Activated T-helper 2 cell treated with anti-CD3 and anti-CD28 coated beads, Interferon-gamma antibody, Interleukin-2, Interleukin-4, amounts not matched to agents 10 μg/mL and 5 μg/mL and 100 μg/mL, durations not matched to agents 14 hours and 24 hours and 36 hours (primary cell): Measurements from ENCODE around the gene SLC7A7. TPM values are rescaled to one million over a fixed set of nuclear protein-coding genes. Genes with fewer than 3 reads are reported as not detected.

Experiments used
- DNase-seq: peaks from one replicate; pipeline ENCODE4 v3.0.0; 2021; ENCODE audit warnings: low spot score
- H3K27ac Mint-ChIP-seq: one replicate; pipeline ENCODE4 v1.8.0; 2021; ENCODE audit warnings: mixed read lengths
- H3K27me3 Mint-ChIP-seq: one replicate; pipeline ENCODE4 v1.8.0; 2021; ENCODE audit warnings: low read depth, mixed read lengths
- H3K36me3 Mint-ChIP-seq: one replicate; pipeline ENCODE4 v1.8.0; 2021; ENCODE audit warnings: low read depth, mixed read lengths
- H3K4me1 Mint-ChIP-seq: one replicate; pipeline ENCODE4 v1.8.0; 2021; ENCODE audit warnings: low read depth, mixed read lengths
- H3K4me3 Mint-ChIP-seq: one replicate; pipeline ENCODE4 v1.8.0; 2021; ENCODE audit warnings: low read depth, mild to moderate bottlenecking, moderate library complexity, mixed read lengths
- H3K9me3 Mint-ChIP-seq: one replicate; pipeline ENCODE4 v1.8.0; 2021; ENCODE audit warnings: mixed read lengths
- intact Hi-C: fragments of 100-400 bp; cut with micrococcal nuclease; formaldehyde crosslinking; loops from one replicate; pipeline ENCODE4 v1.15.1; 2023
- total RNA-seq: library from RNA; stranded (reverse); gene quantifications from 2 replicates; pipeline ENCODE4 v1.2.3, GENCODE V29; 2022

Gene SLC7A7
- total RNA-seq, 1 donor from 2014 or later, result not detected

DNA sequence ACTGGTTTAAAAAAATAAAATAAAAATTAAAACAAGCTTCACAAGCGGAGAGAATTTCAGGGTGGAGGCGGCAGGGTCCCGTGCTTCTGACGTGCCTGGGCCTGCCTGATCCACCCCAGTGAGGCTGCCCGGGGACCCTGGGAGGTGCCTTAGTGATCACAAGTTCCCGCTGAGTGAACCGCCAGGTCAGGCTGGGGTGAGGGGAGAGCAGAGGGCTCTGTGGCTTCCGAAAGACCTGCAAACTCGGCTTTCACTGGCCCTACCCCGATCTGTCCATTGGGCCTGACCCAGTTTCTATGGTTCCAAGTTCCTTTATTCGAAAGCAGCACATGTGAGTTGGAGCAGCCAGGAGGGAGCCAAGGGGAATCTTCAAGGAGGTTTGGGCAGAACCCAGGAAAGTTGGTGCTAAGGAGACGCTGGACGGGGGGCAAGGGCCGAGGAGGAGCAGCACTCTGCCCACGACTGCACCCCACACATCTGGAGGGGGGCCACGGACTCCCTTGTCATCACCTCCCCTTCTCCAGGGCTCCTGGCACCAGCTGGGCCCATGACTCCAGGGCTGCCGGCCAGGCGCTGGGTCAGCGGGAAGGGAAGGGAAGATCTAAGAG lies 34.1 kb upstream of the SLC7A7 start:
- Mint-ChIP-seq H3K4me3 (no peak overlapping the region), H3K36me3 (no peaks in the 10 kb centered on the region), H3K4me1 (peaks cover 12% of the 10 kb centered on the region), H3K27ac (no peak overlapping the region), H3K27me3 (peaks cover 8% of the 10 kb centered on the region), H3K9me3 (no peaks in the 10 kb centered on the region)
- no peak for DNase-seq
- intact Hi-C loops, result no loop called here

- no peak for DNase-seq
- no peak overlapping the region for H3K27ac Mint-ChIP-seq
- intact Hi-C loops, result no loop called here
- no peaks in the 10 kb centered on the region for H3K9me3 Mint-ChIP-seq
- H3K4me3 Mint-ChIP-seq, result no peak overlapping the region
- no peaks in the 10 kb centered on the region for H3K36me3 Mint-ChIP-seq
- peaks cover 8% of the 10 kb centered on the region for H3K27me3 Mint-ChIP-seq
- peaks cover 12% of the 10 kb centered on the region for H3K4me1 Mint-ChIP-seq
Measured at GRCh38 chr14:22848351-22849164, 33.3 kb upstream of the SLC7A7 start.

- Mint-ChIP-seq H3K27ac (no peak overlapping the region), H3K9me3 (no peaks in the 10 kb centered on the region), H3K36me3 (no peaks in the 10 kb centered on the region), H3K4me1 (peaks cover 9% of the 10 kb centered on the region), H3K4me3 (no peak overlapping the region), H3K27me3 (peaks cover 8% of the 10 kb centered on the region)
- no peak for DNase-seq
- intact Hi-C loops, result no loop called here
Measured at GRCh38 chr14:22847661-22848341, 32.6 kb upstream of the SLC7A7 start.

DNA sequence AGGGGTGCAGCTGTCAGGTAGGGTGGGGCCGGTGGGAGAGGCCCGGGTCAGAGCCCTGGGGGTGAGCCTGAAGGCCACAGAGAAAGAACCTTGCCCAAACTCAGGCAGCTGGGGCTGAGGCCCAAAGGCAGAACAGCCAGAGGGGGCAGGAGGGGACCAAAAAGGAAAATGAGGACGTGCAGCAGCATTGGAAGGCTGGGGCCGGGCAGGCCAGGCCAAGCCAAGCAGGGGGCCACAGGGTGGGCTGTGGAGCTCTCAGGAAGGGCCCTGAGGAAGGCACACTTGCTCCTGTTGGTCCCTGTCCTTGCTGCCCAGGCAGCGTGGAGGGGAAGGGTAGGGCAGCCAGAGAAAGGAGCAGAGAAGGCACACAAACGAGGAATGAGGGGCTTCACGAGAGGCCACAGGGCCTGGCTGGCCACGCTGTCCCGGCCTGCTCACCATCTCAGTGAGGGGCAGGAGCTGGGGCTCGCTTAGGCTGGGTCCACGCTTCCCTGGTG lies 31.6 kb upstream of the SLC7A7 start:
- no peaks in the 10 kb centered on the region for H3K9me3 Mint-ChIP-seq
- H3K4me3 Mint-ChIP-seq, result no peak overlapping the region
- no peak for DNase-seq
- intact Hi-C loops, result no loop called here
- H3K4me1 Mint-ChIP-seq, result peaks cover 7% of the 10 kb centered on the region
- no peaks in the 10 kb centered on the region for H3K36me3 Mint-ChIP-seq
- H3K27me3 Mint-ChIP-seq, result peaks cover 8% of the 10 kb centered on the region
- H3K27ac Mint-ChIP-seq, result no peak overlapping the region

DNA sequence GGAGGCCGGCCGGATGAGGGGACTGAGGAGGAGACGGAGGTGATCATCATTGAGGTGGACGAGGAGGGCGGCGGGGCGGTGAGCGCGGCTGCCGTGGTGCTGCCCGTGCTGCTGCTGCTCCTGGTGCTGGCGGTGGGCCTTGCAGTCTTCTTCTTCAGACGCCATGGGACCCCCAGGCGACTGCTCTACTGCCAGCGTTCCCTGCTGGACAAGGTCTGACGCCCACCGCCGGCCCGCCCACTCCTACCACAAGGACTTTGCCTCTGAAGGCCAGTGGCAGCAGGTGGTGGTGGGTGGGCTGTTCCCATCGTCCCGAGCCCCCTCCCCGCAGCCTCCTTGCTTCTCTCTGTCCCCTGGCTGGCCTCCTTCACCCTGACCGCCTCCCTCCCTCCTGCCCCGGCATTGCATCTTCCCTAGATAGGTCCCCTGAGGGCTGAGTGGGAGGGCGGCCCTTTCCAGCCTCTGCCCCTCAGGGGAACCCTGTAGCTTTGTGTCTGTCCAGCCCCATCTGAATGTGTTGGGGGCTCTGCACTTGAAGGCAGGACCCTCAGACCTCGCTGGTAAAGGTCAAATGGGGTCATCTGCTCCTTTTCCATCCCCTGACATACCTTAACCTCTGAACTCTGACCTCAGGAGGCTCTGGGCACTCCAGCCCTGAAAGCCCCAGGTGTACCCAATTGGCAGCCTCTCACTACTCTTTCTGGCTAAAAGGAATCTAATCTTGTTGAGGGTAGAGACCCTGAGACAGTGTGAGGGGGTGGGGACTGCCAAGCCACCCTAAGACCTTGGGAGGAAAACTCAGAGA lies 30.8 kb upstream of the SLC7A7 start:
- no peak for DNase-seq
- H3K9me3 Mint-ChIP-seq, result no peaks in the 10 kb centered on the region
- no peak overlapping the region for H3K4me3 Mint-ChIP-seq
- H3K27ac Mint-ChIP-seq, result no peak overlapping the region
- H3K27me3 Mint-ChIP-seq, result peaks cover 8% of the 10 kb centered on the region
- H3K36me3 Mint-ChIP-seq, result no peaks in the 10 kb centered on the region
- intact Hi-C loops, result no loop called here
- no peaks in the 10 kb centered on the region for H3K4me1 Mint-ChIP-seq

DNA sequence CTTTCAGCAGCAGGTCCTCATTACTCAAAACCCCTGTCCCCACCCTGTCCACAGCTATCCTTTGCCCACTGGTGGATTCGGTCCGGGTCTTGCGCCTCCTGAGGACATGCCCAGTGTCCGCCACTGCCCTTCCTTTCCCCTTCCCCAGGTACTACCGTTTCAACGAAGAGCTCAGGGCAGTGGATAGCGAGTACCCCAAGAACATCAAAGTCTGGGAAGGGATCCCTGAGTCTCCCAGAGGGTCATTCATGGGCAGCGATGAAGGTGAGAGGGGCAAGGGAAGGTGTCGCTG lies 29.8 kb upstream of the SLC7A7 start:
- Mint-ChIP-seq H3K4me1 (no peaks in the 10 kb centered on the region), H3K4me3 (no peak overlapping the region), H3K27me3 (peaks cover 8% of the 10 kb centered on the region), H3K36me3 (no peaks in the 10 kb centered on the region), H3K9me3 (no peaks in the 10 kb centered on the region), H3K27ac (no peak overlapping the region)
- intact Hi-C loops, result no loop called here
- DNase-seq, result no peak

- DNase-seq, result no peak
- Mint-ChIP-seq H3K27me3 (peaks cover 8% of the 10 kb centered on the region), H3K4me3 (no peak overlapping the region), H3K9me3 (no peaks in the 10 kb centered on the region), H3K27ac (no peak overlapping the region), H3K4me1 (no peaks in the 10 kb centered on the region), H3K36me3 (no peaks in the 10 kb centered on the region)
- intact Hi-C loops, result no loop called here
Measured at GRCh38 chr14:22844221-22845102, 29.2 kb upstream of the SLC7A7 start.

DNA sequence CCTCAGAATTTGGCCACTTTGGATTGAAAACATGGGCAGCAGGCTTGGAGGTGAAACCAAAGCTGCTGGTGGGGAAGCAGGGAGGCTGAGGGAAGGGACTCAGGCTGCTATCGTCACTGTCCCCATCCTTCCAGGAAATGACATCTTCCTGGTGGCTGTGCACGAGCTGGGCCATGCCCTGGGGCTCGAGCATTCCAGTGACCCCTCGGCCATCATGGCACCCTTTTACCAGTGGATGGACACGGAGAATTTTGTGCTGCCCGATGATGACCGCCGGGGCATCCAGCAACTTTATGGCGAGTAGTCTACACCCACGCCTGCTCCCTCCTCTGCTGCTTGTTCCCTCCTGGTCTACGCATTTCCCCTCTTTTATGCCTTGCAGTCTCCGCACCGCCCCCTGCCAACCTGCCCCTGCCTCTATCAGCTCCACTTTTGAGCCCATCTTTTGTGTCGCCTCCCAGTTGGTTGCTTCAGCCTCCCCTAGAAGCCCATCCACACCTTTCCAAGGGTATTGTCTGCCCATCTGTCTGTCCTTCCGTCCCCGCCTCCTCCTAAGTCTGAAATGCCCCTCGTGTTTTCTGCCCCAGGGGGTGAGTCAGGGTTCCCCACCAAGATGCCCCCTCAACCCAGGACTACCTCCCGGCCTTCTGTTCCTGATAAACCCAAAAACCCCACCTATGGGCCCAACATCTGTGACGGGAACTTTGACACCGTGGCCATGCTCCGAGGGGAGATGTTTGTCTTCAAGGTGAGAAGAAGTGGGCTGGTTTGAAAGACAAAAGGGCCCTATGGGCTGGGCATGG lies 28.1 kb upstream of the SLC7A7 start:
- Mint-ChIP-seq H3K27me3 (peaks cover 12% of the 10 kb centered on the region), H3K9me3 (no peaks in the 10 kb centered on the region), H3K36me3 (peaks cover 2% of the 10 kb centered on the region), H3K4me3 (no peak overlapping the region), H3K4me1 (no peaks in the 10 kb centered on the region), H3K27ac (no peak overlapping the region)
- no peak for DNase-seq
- intact Hi-C loops, result no loop called here

DNA sequence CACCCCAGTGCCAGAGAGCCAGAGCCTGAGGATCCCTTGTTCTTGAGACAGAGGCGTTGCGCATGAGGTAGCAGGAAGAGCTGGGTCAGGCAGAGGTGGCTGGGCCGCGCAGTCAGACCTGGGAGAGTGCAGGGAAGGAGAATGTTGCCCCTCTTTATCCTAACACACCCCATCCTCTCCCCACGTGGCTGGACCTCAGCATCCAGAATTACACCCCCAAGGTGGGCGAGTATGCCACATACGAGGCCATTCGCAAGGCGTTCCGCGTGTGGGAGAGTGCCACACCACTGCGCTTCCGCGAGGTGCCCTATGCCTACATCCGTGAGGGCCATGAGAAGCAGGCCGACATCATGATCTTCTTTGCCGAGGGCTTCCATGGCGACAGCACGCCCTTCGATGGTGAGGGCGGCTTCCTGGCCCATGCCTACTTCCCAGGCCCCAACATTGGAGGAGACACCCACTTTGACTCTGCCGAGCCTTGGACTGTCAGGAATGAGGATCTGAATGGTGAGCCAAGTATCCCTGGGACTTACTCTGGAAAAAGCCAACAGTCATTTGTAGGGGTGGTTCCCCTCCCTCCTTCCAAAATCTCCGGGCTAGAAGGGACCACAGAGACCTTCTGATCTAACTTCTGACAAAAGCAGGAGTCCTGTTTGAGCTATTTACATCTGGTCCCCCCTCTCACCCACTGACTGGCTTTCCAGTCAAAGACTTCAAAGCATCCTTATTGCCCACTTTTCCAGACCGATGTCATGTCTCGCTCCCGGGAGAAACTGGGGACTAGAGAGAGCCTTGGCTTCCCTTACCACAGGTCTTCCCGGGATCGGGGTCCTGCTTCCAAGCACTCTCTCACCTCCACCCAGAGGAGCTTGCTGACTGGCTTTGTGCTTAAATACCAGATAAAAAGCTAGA lies 27.2 kb upstream of the SLC7A7 start:
- Mint-ChIP-seq H3K9me3 (no peaks in the 10 kb centered on the region), H3K4me1 (no peaks in the 10 kb centered on the region), H3K4me3 (no peak overlapping the region), H3K27ac (no peak overlapping the region), H3K27me3 (peaks cover 15% of the 10 kb centered on the region), H3K36me3 (peaks cover 5% of the 10 kb centered on the region)
- DNase-seq, result no peak
- intact Hi-C loops, result no loop called here

DNA sequence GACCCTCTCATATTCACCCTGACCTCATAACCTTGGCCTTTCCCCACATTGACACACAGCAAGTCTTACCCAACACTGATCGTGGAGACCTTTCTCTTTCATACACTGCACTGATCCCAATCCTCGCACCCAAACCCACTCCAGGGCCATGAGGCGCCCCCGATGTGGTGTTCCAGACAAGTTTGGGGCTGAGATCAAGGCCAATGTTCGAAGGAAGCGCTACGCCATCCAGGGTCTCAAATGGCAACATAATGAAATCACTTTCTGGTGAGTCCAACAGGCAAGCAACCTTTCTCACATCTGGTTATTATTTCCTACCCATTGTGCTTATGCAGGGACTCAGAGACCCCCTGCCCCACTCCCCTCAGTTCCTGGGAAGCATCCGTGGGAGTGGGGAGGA lies 26.5 kb upstream of the SLC7A7 start:
- Mint-ChIP-seq H3K27me3 (peaks cover 19% of the 10 kb centered on the region), H3K27ac (no peak overlapping the region), H3K4me3 (no peak overlapping the region), H3K36me3 (peaks cover 9% of the 10 kb centered on the region), H3K4me1 (peaks cover 3% of the 10 kb centered on the region), H3K9me3 (no peaks in the 10 kb centered on the region)
- intact Hi-C loops, result no loop called here
- no peak for DNase-seq

DNA sequence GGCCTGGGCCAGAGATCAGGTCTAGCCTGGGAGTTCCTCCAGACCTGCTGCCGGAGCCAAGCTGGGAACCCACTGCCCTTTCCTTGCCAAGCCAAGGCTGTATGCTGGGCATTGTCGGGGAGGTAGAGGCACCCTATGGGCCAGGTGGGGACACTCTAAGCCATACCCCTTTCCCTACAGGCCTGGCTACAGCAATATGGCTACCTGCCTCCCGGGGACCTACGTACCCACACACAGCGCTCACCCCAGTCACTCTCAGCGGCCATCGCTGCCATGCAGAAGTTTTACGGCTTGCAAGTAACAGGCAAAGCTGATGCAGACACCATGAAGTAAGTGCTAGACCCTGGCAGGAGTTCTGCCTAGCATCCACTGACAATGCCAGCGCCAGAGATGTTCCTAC lies 26.1 kb upstream of the SLC7A7 start:
- Mint-ChIP-seq H3K4me3 (no peak overlapping the region), H3K36me3 (peaks cover 11% of the 10 kb centered on the region), H3K9me3 (no peaks in the 10 kb centered on the region), H3K27me3 (peaks cover 18% of the 10 kb centered on the region), H3K27ac (no peak overlapping the region), H3K4me1 (peaks cover 3% of the 10 kb centered on the region)
- DNase-seq, result no peak
- intact Hi-C loops, result no loop called here
